DND-41 (cell line): ENCODE results near the gene ADRA1B.

Source experiments
- ATAC-seq: fragments of 200-7000 bp; cut with Tn5 transposase; 3 replicates; pipeline ENCODE4 v1.9.1; 2021; ENCODE audit warnings: low read depth; ENCODE audit not compliant: insufficient read depth
- DNase-seq: peaks from one replicate; pipeline ENCODE4 v3.0.0-alpha.2; 2020
- H2AFZ ChIP-seq: 2 replicates; pipeline ENCODE4 v1.6.0; 2012; ENCODE audit warnings: low read depth, low read length
- H3K27ac ChIP-seq: 2 replicates; pipeline ENCODE4 v1.5.1; 2012; ENCODE audit warnings: low read length, inconsistent platforms
- H3K27me3 ChIP-seq: fragments of 200-600 bp; sonication (generic); 2 replicates; pipeline ENCODE4 v1.6.0; 2012; ENCODE audit warnings: low read length, mild to moderate bottlenecking, inconsistent platforms; ENCODE audit not compliant: insufficient read depth, poor library complexity
- H3K36me3 ChIP-seq: 2 replicates; pipeline ENCODE4 v1.5.1; 2012; ENCODE audit warnings: low read length, inconsistent platforms; ENCODE audit not compliant: insufficient read depth
- H3K4me1 ChIP-seq: 2 replicates; pipeline ENCODE4 v1.5.1; 2012; ENCODE audit warnings: mild to moderate bottlenecking, low read length; ENCODE audit not compliant: insufficient read depth
- H3K4me2 ChIP-seq: 2 replicates; pipeline ENCODE4 v1.6.0; 2012; ENCODE audit warnings: mild to moderate bottlenecking, moderate library complexity, low read length, inconsistent platforms; ENCODE audit not compliant: insufficient read depth
- H3K4me3 ChIP-seq, 2 experiments: fragments of 200-600 bp in 1 of 2; shearing (Covaris generic) in 1 of 2; 2 replicates each; pipeline ENCODE4 v1.5.1; 2012 to 2016; ENCODE audit warnings: inconsistent platforms in 2 of 2, low read length in 2 of 2, mild to moderate bottlenecking in 2 of 2, low read depth in 1 of 2, moderate library complexity in 1 of 2
- H3K79me2 ChIP-seq: 2 replicates; pipeline ENCODE4 v1.6.0; 2012; ENCODE audit warnings: low read length, inconsistent platforms; ENCODE audit not compliant: insufficient read depth
- H3K9ac ChIP-seq: 2 replicates; pipeline ENCODE4 v1.6.0; 2012; ENCODE audit warnings: low read depth, mild to moderate bottlenecking, inconsistent platforms, low read length, moderate library complexity
- H3K9me3 ChIP-seq: 2 replicates; pipeline ENCODE4 v1.5.1; 2012; ENCODE audit warnings: low read length, moderate library complexity, mild to moderate bottlenecking, inconsistent platforms; ENCODE audit not compliant: insufficient read depth, severe bottlenecking
- H4K20me1 ChIP-seq: 2 replicates; pipeline ENCODE4 v1.6.0; 2012; ENCODE audit warnings: low read length; ENCODE audit not compliant: insufficient read depth
- CTCF ChIP-seq: IDR thresholded peaks from 2 replicates; pipeline ENCODE4 v1.5.1; 2012; ENCODE audit warnings: borderline replicate concordance, low read length, moderate library complexity, mild to moderate bottlenecking; ENCODE audit not compliant: poor library complexity, severe bottlenecking; ENCODE audit errors: extremely low read depth
- EZH2 ChIP-seq: IDR thresholded peaks from 3 replicates; pipeline ENCODE4 v1.6.1; 2012; ENCODE audit warnings: borderline replicate concordance, low read depth, mild to moderate bottlenecking, moderate library complexity, low read length, inconsistent platforms; ENCODE audit not compliant: severe bottlenecking

ADRA1B gene

GRCh38 chr5:159911349-159911748 lies 4.9 kb upstream of the ADRA1B start:
- no peak overlapping the region for H2AFZ ChIP-seq
- no peak overlapping the region for H3K4me3 ChIP-seq
- H3K9me3 ChIP-seq, result no peaks in the 10 kb centered on the region
- no peak overlapping the region for H3K4me2 ChIP-seq
- H3K36me3 ChIP-seq, result no peaks in the 10 kb centered on the region
- ATAC-seq (no peak), DNase-seq (no peak)
- peaks cover 5% of the 10 kb centered on the region for H3K27me3 ChIP-seq
- H4K20me1 ChIP-seq, result no peaks in the 10 kb centered on the region
- no peak for TF ChIP-seq EZH2
- TF ChIP-seq CTCF, result no peak
- H3K79me2 ChIP-seq, result no peaks in the 10 kb centered on the region
- no peaks in the 10 kb centered on the region for H3K4me1 ChIP-seq
- no peak overlapping the region for H3K9ac ChIP-seq
- H3K27ac ChIP-seq, result no peak overlapping the region

GRCh38 chr5:159912033-159912800 lies 4.1 kb upstream of the ADRA1B start:
- H2AFZ ChIP-seq, result no peak overlapping the region
- peaks cover 5% of the 10 kb centered on the region for H3K27me3 ChIP-seq
- H3K79me2 ChIP-seq, result no peaks in the 10 kb centered on the region
- no peak overlapping the region for H3K27ac ChIP-seq
- DNase-seq, result no peak
- H4K20me1 ChIP-seq, result no peaks in the 10 kb centered on the region
- ATAC-seq, result no peak
- no peaks in the 10 kb centered on the region for H3K9me3 ChIP-seq
- TF ChIP-seq EZH2 (no peak), CTCF (no peak)
- H3K4me3 ChIP-seq, result no peak overlapping the region
- no peaks in the 10 kb centered on the region for H3K36me3 ChIP-seq
- no peaks in the 10 kb centered on the region for H3K4me1 ChIP-seq
- H3K4me2 ChIP-seq, result no peak overlapping the region
- no peak overlapping the region for H3K9ac ChIP-seq

- peaks cover 5% of the 10 kb centered on the region for H3K27me3 ChIP-seq
- H3K9ac ChIP-seq, result no peak overlapping the region
- no peak overlapping the region for H3K4me2 ChIP-seq
- DNase-seq (no peak), ATAC-seq (no peak)
- H4K20me1 ChIP-seq, result no peaks in the 10 kb centered on the region
- no peak for TF ChIP-seq EZH2
- no peak for TF ChIP-seq CTCF
- H3K9me3 ChIP-seq, result no peaks in the 10 kb centered on the region
- H3K79me2 ChIP-seq, result no peaks in the 10 kb centered on the region
- H3K27ac ChIP-seq, result no peak overlapping the region
- no peaks in the 10 kb centered on the region for H3K36me3 ChIP-seq
- no peaks in the 10 kb centered on the region for H3K4me1 ChIP-seq
- no peak overlapping the region for H2AFZ ChIP-seq
- H3K4me3 ChIP-seq, result no peak overlapping the region
Observed at GRCh38 chr5:159913048-159913447, 3.2 kb upstream of the ADRA1B start.
